ENCODE measurements around the gene MAN1A1. TPM values are rescaled to one million over a fixed set of nuclear protein-coding genes. Genes with fewer than 3 reads are reported as not detected.

MAN1A1 gene
- polyA plus RNA-seq, 3 donors, result 11.0 to 20.4 (median 16.1) TPM

- Mint-ChIP-seq H3K9me3 (peaks cover 1 to 13% (median 7%) of the 10 kb centered on the region in 7 donors), H3K27ac (no peak overlapping the region), H3K4me3 (no peak overlapping the region), H3K27me3 (ENCODE audit: low read depth in 3 of 3) (peaks cover 0 to 1% (median 0%) of the 10 kb centered on the region in 3 donors), H3K36me3 (peaks cover 12 to 14% of the 10 kb centered on the region in 2 donors), H3K4me1 (no peaks in the 10 kb centered on the region)
- H3K4me3 ChIP-seq (replicated peaks in 1 of 3; ENCODE audit: low read depth in 2 of 3, low read length in 3 of 3), result no peak overlapping the region
- no peaks in the 10 kb centered on the region for H3K27me3 ChIP-seq (ENCODE audit: control insufficient read depth in 2 of 2, insufficient read depth in 2 of 2, low read length in 2 of 2)
- peaks cover 0 to 1% of the 10 kb centered on the region in 2 donors for H3K9me3 ChIP-seq (replicated peaks in 1 of 2; ENCODE audit: control insufficient read depth in 1 of 2, insufficient read depth in 1 of 2, low read length in 2 of 2)
- no peak overlapping the region for H3K9ac ChIP-seq (ENCODE audit: insufficient read depth, low read length, poor library complexity, severe bottlenecking)
- no peak for TF ChIP-seq CTCF (IDR thresholded peaks at IDR 0.05)
- no peaks in the 10 kb centered on the region for H3K79me2 ChIP-seq (ENCODE audit: insufficient read depth, low read length)
- H3K4me1 ChIP-seq (ENCODE audit: control insufficient read depth in 1 of 2, insufficient read depth in 2 of 2, low read length in 2 of 2), result no peaks in the 10 kb centered on the region
- no peak for DNase-seq
- no peaks in the 10 kb centered on the region for H3K36me3 ChIP-seq (replicated peaks in 1 of 2; ENCODE audit: control insufficient read depth in 1 of 2, insufficient read depth in 2 of 2, low read length in 2 of 2)
- no peak overlapping the region for H2AFZ ChIP-seq (ENCODE audit: insufficient read depth, low read depth, low read length, poor library complexity, severe bottlenecking)
- intact Hi-C loops (cut with micrococcal nuclease), result no loop called here
- 100% methylated on average over 2 of the region's 3 CpGs for WGBS (ENCODE audit: insufficient coverage)
- H4K20me1 ChIP-seq (ENCODE audit: insufficient read depth, low read length), result no peaks in the 10 kb centered on the region
- H3K4me2 ChIP-seq (replicated peaks; ENCODE audit: extremely low read depth, low read length, poor library complexity, severe bottlenecking), result no peak overlapping the region
- no peak overlapping the region for H3K27ac ChIP-seq (ENCODE audit: low read depth in 1 of 2, low read length in 2 of 2)
These were observed 20.5 kb upstream of the MAN1A1 start for GRCh38 chr6:119370080-119370479.

- no peak for DNase-seq
- Mint-ChIP-seq H3K4me3 (no peak overlapping the region), H3K36me3 (peaks cover 15 to 22% of the 10 kb centered on the region in 2 donors), H3K9me3 (peaks cover 0 to 11% (median 5%) of the 10 kb centered on the region in 7 donors), H3K27ac (no peak overlapping the region), H3K27me3 (ENCODE audit: low read depth in 3 of 3) (peaks cover 0 to under 1% (median 0%) of the 10 kb centered on the region in 3 donors), H3K4me1 (no peaks in the 10 kb centered on the region)
- Histone ChIP-seq H3K36me3 (replicated peaks in 1 of 2; ENCODE audit: control insufficient read depth in 1 of 2, insufficient read depth in 2 of 2, low read length in 2 of 2) (no peaks in the 10 kb centered on the region), H3K27me3 (ENCODE audit: control insufficient read depth in 2 of 2, insufficient read depth in 2 of 2, low read length in 2 of 2) (no peaks in the 10 kb centered on the region), H3K4me3 (replicated peaks in 1 of 3; ENCODE audit: low read depth in 2 of 3, low read length in 3 of 3) (no peak overlapping the region), H3K4me1 (ENCODE audit: control insufficient read depth in 1 of 2, insufficient read depth in 2 of 2, low read length in 2 of 2) (no peaks in the 10 kb centered on the region), H3K27ac (ENCODE audit: low read depth in 1 of 2, low read length in 2 of 2) (no peak overlapping the region), H3K79me2 (ENCODE audit: insufficient read depth, low read length) (no peaks in the 10 kb centered on the region), H3K4me2 (replicated peaks; ENCODE audit: extremely low read depth, low read length, poor library complexity, severe bottlenecking) (no peak overlapping the region), H4K20me1 (ENCODE audit: insufficient read depth, low read length) (no peaks in the 10 kb centered on the region), H3K9me3 (replicated peaks in 1 of 2; ENCODE audit: control insufficient read depth in 1 of 2, insufficient read depth in 1 of 2, low read length in 2 of 2) (peaks cover 0 to 4% of the 10 kb centered on the region in 2 donors), H3K9ac (ENCODE audit: insufficient read depth, low read length, poor library complexity, severe bottlenecking) (no peak overlapping the region), H2AFZ (ENCODE audit: insufficient read depth, low read depth, low read length, poor library complexity, severe bottlenecking) (no peak overlapping the region)
- TF ChIP-seq CTCF (IDR thresholded peaks at IDR 0.05), result no peak
- intact Hi-C loops (cut with micrococcal nuclease), result no loop called here
- 100% methylated on average over 6 of the region's 6 CpGs for WGBS (ENCODE audit: insufficient coverage)
These were observed 19.4 kb upstream of the MAN1A1 start for GRCh38 chr6:119368921-119369320.

Data from CD14-positive monocyte (primary cell).